Small intestine (tissue), 7 donors: ENCODE results near the gene FIGNL2. TPM values are rescaled to one million over a fixed set of nuclear protein-coding genes. Genes with fewer than 3 reads are reported as not detected.
A peak's percentile ranks its signal among the peaks of the same experiment; 100 is the strongest.

Experiments
- DNase-seq, 2 donors: peaks; one replicate each; pipeline versions ENCODE4 v3.0.0 to v3.0.0-alpha.2; 2013
- FAIRE-seq: peaks from 2 replicates; lab custom pipeline; 2012; peaks lifted over from hg19 to GRCh38; lab: Jason Lieb, UNC
- H3K27ac ChIP-seq, 3 donors: one replicate each; pipeline ENCODE4 v1.5.1; 2013; ENCODE audit warnings: low read length in 2 of 3, mild to moderate bottlenecking in 2 of 3, control low read depth in 1 of 3, inconsistent platforms in 1 of 3, low read depth in 1 of 3, moderate library complexity in 1 of 3
- H3K27me3 ChIP-seq, 3 donors: one replicate each; pipeline ENCODE4 v1.6.1; 2013; ENCODE audit warnings: low read length in 3 of 3, inconsistent platforms in 1 of 3; ENCODE audit not compliant: control insufficient read depth in 3 of 3, insufficient read depth in 3 of 3
- H3K36me3 ChIP-seq, 3 donors: one replicate each; pipeline ENCODE4 v1.6.1; 2013; ENCODE audit warnings: low read length in 3 of 3, inconsistent platforms in 1 of 3, low read depth in 1 of 3, mild to moderate bottlenecking in 1 of 3, moderate library complexity in 1 of 3; ENCODE audit not compliant: control insufficient read depth in 3 of 3, insufficient read depth in 2 of 3
- H3K4me1 ChIP-seq, 3 donors: one replicate each; pipeline ENCODE4 v1.6.1; 2013; ENCODE audit warnings: low read length in 2 of 3, inconsistent platforms in 1 of 3, low read depth in 1 of 3, mild to moderate bottlenecking in 1 of 3, moderate library complexity in 1 of 3; ENCODE audit not compliant: control insufficient read depth in 3 of 3, insufficient read depth in 2 of 3
- H3K4me3 ChIP-seq, 3 donors: one replicate each; pipeline ENCODE4 v1.5.1; 2013; ENCODE audit warnings: low read length in 3 of 3, control low read depth in 1 of 3, inconsistent platforms in 1 of 3, low read depth in 1 of 3, mild to moderate bottlenecking in 1 of 3, moderate library complexity in 1 of 3
- H3K9me3 ChIP-seq, 2 donors: one replicate each; pipeline ENCODE4 v1.6.1; 2013; ENCODE audit warnings: low read depth in 1 of 2, low read length in 1 of 2; ENCODE audit not compliant: control insufficient read depth in 2 of 2, insufficient read depth in 1 of 2
- WGBS, 3 donors: extraction: QIAGEN DNeasy Blood & Tissue Kit; methylation state at CpG; one replicate each; pipeline ENCODE4 v1.1.7; 2013; 5-methylcytosine and 5-hydroxymethylcytosine counted together
- polyA plus RNA-seq, 4 donors: library from polyadenylated mRNA; stranded (reverse) in 3 of 4; unstranded in 1 of 4; fragments of 200-250 nt in 3 of 4; fragments of 120-200 nt in 1 of 4; gene quantifications; one replicate each; pipeline versions ENCODE4 v1.2.1 to v1.2.3, GENCODE V29; 2013
- donor health status: healthy with polysubstance abuse.
- donor health status: control.
- donor health status: control.
- donor health status: Bipolar disorder and iron deficiency.
- donor health status: healthy.

FIGNL2 gene
- polyA plus RNA-seq, 4 donors: 0.39 to 0.41 TPM; not detected in 2

- no peak overlapping the region for H3K27ac ChIP-seq
- no peaks in the 10 kb centered on the region for H3K36me3 ChIP-seq
- no peaks in the 10 kb centered on the region for H3K9me3 ChIP-seq
- H3K4me1 ChIP-seq: no peaks in the 10 kb centered on the region
- 59 to 70% (median 61%) methylated on average over 3 of the region's 3 CpGs for WGBS, 3 donors
- DNase-seq (peak in 1 of 2 donors; percentile 5), FAIRE-seq (no peak)
- H3K27me3 ChIP-seq: peaks cover 0 to 2% (median 0%) of the 10 kb centered on the region in 3 donors
- no peak overlapping the region for H3K4me3 ChIP-seq
Observed at GRCh38 chr12:51784688-51785087, 63.8 kb downstream of the FIGNL2 start.

- WGBS, 3 donors: 80 to 94% (median 81%) methylated on average over 5 of the region's 5 CpGs
- H3K9me3 ChIP-seq: no peaks in the 10 kb centered on the region
- FAIRE-seq (no peak), DNase-seq (no peak)
- H3K27ac ChIP-seq: no peak overlapping the region
- peaks cover 0 to 2% (median 0%) of the 10 kb centered on the region in 3 donors for H3K27me3 ChIP-seq
- no peaks in the 10 kb centered on the region for H3K36me3 ChIP-seq
- no peak overlapping the region for H3K4me3 ChIP-seq
- H3K4me1 ChIP-seq: no peaks in the 10 kb centered on the region
Observed at GRCh38 chr12:51779876-51780275, 68.6 kb downstream of the FIGNL2 start.

GRCh38 chr12:51777973-51778372 is 70.5 kb downstream of the FIGNL2 start:
- H3K27me3 ChIP-seq: peaks cover 0 to 2% (median 0%) of the 10 kb centered on the region in 3 donors
- H3K27ac ChIP-seq: no peak overlapping the region
- FAIRE-seq (no peak), DNase-seq (peak; percentile 45 to 78)
- no peaks in the 10 kb centered on the region for H3K4me1 ChIP-seq
- H3K4me3 ChIP-seq: no peak overlapping the region
- H3K9me3 ChIP-seq: no peaks in the 10 kb centered on the region
- no peaks in the 10 kb centered on the region for H3K36me3 ChIP-seq
- 44 to 77% (median 62%) methylated on average over 3 of the region's 3 CpGs for WGBS, 3 donors

- FAIRE-seq: no peak
- H3K4me3 ChIP-seq: no peak overlapping the region
- peak in 1 of 2 donors; percentile 17 for DNase-seq
- no peaks in the 10 kb centered on the region for H3K4me1 ChIP-seq
- WGBS, 3 donors: 52 to 57% (median 54%) methylated on average over 2 of the region's 2 CpGs
- no peaks in the 10 kb centered on the region for H3K36me3 ChIP-seq
- no peak overlapping the region for H3K27ac ChIP-seq
- no peaks in the 10 kb centered on the region for H3K9me3 ChIP-seq
- peaks cover 0 to 2% (median 0%) of the 10 kb centered on the region in 3 donors for H3K27me3 ChIP-seq
Observed at GRCh38 chr12:51777457-51777856, 71.1 kb downstream of the FIGNL2 start.

- 72 to 89% (median 84%) methylated on average over 2 of the region's 2 CpGs for WGBS, 3 donors
- FAIRE-seq: no peak
Observed at GRCh38 chr12:51774933-51775332, 73.6 kb downstream of the FIGNL2 start.

GRCh38 chr12:51773145-51773869 is 75.2 kb downstream of the FIGNL2 start:
- H3K4me3 ChIP-seq: no peak overlapping the region
- no peaks in the 10 kb centered on the region for H3K9me3 ChIP-seq
- no peaks in the 10 kb centered on the region for H3K27me3 ChIP-seq
- H3K27ac ChIP-seq: no peak overlapping the region
- FAIRE-seq: no peak
- 89 to 100% (median 97%) methylated on average over 2 of the region's 2 CpGs for WGBS, 3 donors
- DNase-seq: no peak
- peaks cover 0 to 7% (median 0%) of the 10 kb centered on the region in 3 donors for H3K36me3 ChIP-seq
- H3K4me1 ChIP-seq: no peaks in the 10 kb centered on the region

More at GRCh38 chr12:51774933-51775332, 73.6 kb downstream of the FIGNL2 start:
- Histone ChIP-seq H3K36me3 (no peaks in the 10 kb centered on the region), H3K4me3 (no peak overlapping the region), H3K9me3 (no peaks in the 10 kb centered on the region), H3K27me3 (no peaks in the 10 kb centered on the region), H3K4me1 (no peaks in the 10 kb centered on the region), H3K27ac (no peak overlapping the region)
- DNase-seq: no peak

GRCh38 chr12:51771008-51771407 is 77.5 kb downstream of the FIGNL2 start:
- DNase-seq: peak in 1 of 2 donors; percentile 41
- no peaks in the 10 kb centered on the region for H3K27me3 ChIP-seq
- H3K4me1 ChIP-seq: no peaks in the 10 kb centered on the region
- peaks cover 0 to 7% (median 0%) of the 10 kb centered on the region in 3 donors for H3K36me3 ChIP-seq
- H3K9me3 ChIP-seq: no peaks in the 10 kb centered on the region
- FAIRE-seq: no peak
- H3K27ac ChIP-seq: no peak overlapping the region
- 18 to 58% (median 44%) methylated on average over 1 of the region's 1 CpG for WGBS, 3 donors
- no peak overlapping the region for H3K4me3 ChIP-seq
